Caco-2 (cell line): ENCODE results near the gene NUP62. TPM values are rescaled to one million over a fixed set of nuclear protein-coding genes. Genes with fewer than 3 reads are reported as not detected.

Source experiments
- BruUV-seq: library from RNA; stranded (reverse); fragments of 400-500 nt; replicated peaks from 2 replicates; lab custom pipeline; 2021; lab: Mats Ljungman, UMichigan
- CTCF ChIA-PET: fragments of 300-600 bp; sonication (Branson Sonifier 250); formaldehyde crosslinking; loops from one replicate; lab custom pipeline; 2022; ENCODE audit warnings: antibody characterized with exemption; lab: Charles Lee
- POLR2A ChIA-PET: fragments of 300-600 bp; sonication (Branson Sonifier 250); formaldehyde crosslinking; loops from one replicate; lab custom pipeline; 2022; ENCODE audit warnings: antibody characterized with exemption; lab: Charles Lee
- DNase-seq, 2 experiments: peaks; one replicate each; pipeline versions ENCODE4 v3.0.0 to v3.0.0-alpha.2; 2020 to 2022
- H3K27me3 ChIP-seq: replicated peaks from 2 replicates; pipeline ENCODE4 v1.6.0; 2011; ENCODE audit warnings: low read length; ENCODE audit not compliant: control insufficient read depth, insufficient read depth
- H3K36me3 ChIP-seq: 2 replicates; pipeline ENCODE4 v1.5.1; 2011; ENCODE audit warnings: low read length; ENCODE audit not compliant: control insufficient read depth, insufficient read depth
- H3K4me1 ChIP-seq: fragments of 250-450 bp; sonication (Bioruptor Pico); 2 replicates; pipeline ENCODE4 v1.5.1; 2020; ENCODE audit warnings: mild to moderate bottlenecking
- H3K4me3 ChIP-seq: 2 replicates; pipeline ENCODE4 v1.5.1; 2011; ENCODE audit warnings: low read depth, mild to moderate bottlenecking, control low read depth, low read length
- H3K9me3 ChIP-seq: fragments of 250-450 bp; sonication (Bioruptor Pico); 2 replicates; pipeline ENCODE4 v1.5.1; 2020; ENCODE audit warnings: mild to moderate bottlenecking, moderate library complexity
- H3K27ac Mint-ChIP-seq: one replicate; pipeline ENCODE4 v1.8.0; 2022; ENCODE audit warnings: mixed read lengths; ENCODE audit not compliant: unreplicated experiment
- H3K27me3 Mint-ChIP-seq: one replicate; pipeline ENCODE4 v1.8.0; 2022; ENCODE audit warnings: mixed read lengths; ENCODE audit not compliant: insufficient read depth, unreplicated experiment
- H3K36me3 Mint-ChIP-seq: one replicate; pipeline ENCODE4 v1.8.0; 2022; ENCODE audit warnings: mild to moderate bottlenecking, mixed read lengths; ENCODE audit not compliant: insufficient read depth, unreplicated experiment
- H3K4me1 Mint-ChIP-seq: one replicate; pipeline ENCODE4 v1.8.0; 2022; ENCODE audit warnings: low read depth, mixed read lengths; ENCODE audit not compliant: unreplicated experiment
- H3K4me3 Mint-ChIP-seq: one replicate; pipeline ENCODE4 v1.8.0; 2022; ENCODE audit warnings: mild to moderate bottlenecking, moderate library complexity, mixed read lengths; ENCODE audit not compliant: unreplicated experiment
- H3K9me3 Mint-ChIP-seq: one replicate; pipeline ENCODE4 v1.8.0; 2022; ENCODE audit warnings: mixed read lengths; ENCODE audit not compliant: unreplicated experiment
- intact Hi-C: fragments of 100-400 bp; cut with micrococcal nuclease; formaldehyde crosslinking; loops from one replicate; pipeline ENCODE4 v1.10.0; 2022; ENCODE audit not compliant: unreplicated experiment
- total RNA-seq: library from RNA; stranded (reverse); gene quantifications from 2 replicates; pipeline ENCODE4 v1.2.3, GENCODE V29; 2022
- TF ChIP-seq, protein P1 (sequence below), 2 experiments: fragments of 200-600 bp in 1 of 2; IDR thresholded peaks; 1 replicate in 1 of 2; 2 replicates in 1 of 2; pipeline versions ENCODE4 v1.5.1 to v1.8.0; 2011 to 2022; ENCODE audit warnings: antibody characterized with exemption in 1 of 2, control low read depth in 1 of 2, inconsistent platforms in 1 of 2, low read depth in 1 of 2, low read length in 1 of 2, mild to moderate bottlenecking in 1 of 2, moderate library complexity in 1 of 2; ENCODE audit not compliant: insufficient read depth in 1 of 2, severe bottlenecking in 1 of 2, unreplicated experiment in 1 of 2

Gene NUP62
- total RNA-seq, 1 experiment from 2014 or later, result 116 TPM

DNA sequence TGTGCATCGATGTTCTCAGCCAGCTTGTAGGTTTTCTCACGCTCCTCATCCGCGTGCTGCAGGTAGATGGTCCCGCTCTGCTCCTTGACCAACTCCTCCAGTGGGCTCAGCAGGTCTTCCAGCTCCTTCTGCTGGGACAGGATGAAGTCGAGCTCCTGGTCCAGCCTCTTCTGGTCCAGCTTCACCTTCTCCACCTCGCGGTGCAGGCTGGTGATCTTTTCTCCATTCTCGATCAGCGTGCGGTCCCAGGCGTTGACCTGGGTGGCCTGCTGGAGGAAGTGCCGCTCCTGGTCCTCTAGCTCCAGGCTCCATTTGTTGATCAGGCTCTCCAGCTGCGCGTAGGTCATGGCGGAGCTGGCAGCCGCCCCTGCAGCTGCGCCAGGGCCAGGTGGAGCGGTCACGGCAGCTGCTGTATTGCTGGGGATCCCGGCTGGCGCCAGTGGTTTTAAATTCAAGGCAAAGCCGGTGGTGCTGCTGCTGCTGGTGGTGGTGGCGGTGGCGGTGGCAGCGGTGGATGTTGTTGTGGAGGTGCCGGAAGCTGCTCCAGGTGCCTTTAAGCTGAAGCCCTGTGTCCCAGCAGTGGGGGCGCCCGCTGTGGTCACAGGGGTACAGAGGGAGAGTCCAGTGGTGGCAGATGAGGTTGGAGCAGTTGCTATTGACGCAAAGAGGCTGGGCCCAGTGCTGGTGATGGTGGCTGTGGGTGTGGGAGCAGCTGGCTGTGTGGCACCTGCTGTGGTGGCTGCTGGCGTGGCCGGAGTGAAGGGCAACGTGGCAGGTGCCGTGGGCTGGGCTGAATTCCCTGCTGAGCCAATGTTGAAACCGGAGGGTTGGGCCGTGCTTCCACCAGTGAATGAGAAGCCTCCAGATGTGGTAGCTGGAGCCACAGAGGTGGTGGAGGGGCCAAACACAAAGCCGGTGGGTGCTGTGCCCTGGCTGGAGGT, 20.6 kb downstream of the NUP62 start:
- H3K36me3 ChIP-seq, result peaks cover 11% of the 10 kb centered on the region

DNA sequence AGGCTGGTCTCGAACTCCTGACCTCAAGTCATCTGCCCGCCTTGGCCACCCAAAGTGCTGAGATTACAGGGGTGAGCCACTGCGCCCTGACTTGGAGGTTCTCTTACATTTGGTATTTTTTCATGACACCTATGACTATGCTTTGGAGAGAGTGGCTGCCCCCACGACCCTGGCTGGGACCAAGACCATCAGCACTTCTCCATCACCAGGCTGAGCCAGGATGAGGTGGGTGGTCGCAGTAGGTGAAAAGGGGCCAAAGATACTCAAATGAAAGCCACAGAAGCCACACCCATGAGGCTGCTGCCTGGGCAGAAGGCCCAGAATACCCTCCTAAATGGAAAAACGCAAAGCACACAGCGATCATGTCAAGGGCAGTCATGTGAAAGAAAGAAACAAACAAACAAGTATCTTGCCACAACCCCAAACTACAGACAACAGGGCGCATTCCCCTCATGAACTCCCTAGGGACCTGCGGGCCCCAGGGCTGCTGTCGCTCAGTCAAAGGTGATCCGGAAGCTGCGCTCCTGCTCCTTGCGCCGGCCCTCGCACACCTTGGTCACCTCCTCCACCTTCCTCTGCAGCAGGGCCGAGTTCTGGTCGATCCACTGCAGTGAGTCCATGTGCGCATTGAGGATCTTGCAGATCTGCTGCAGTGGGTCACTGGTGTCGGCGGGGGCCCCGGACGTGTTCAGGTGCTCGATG, 21.4 kb downstream of the NUP62 start:
- TF ChIP-seq, protein P1, sequence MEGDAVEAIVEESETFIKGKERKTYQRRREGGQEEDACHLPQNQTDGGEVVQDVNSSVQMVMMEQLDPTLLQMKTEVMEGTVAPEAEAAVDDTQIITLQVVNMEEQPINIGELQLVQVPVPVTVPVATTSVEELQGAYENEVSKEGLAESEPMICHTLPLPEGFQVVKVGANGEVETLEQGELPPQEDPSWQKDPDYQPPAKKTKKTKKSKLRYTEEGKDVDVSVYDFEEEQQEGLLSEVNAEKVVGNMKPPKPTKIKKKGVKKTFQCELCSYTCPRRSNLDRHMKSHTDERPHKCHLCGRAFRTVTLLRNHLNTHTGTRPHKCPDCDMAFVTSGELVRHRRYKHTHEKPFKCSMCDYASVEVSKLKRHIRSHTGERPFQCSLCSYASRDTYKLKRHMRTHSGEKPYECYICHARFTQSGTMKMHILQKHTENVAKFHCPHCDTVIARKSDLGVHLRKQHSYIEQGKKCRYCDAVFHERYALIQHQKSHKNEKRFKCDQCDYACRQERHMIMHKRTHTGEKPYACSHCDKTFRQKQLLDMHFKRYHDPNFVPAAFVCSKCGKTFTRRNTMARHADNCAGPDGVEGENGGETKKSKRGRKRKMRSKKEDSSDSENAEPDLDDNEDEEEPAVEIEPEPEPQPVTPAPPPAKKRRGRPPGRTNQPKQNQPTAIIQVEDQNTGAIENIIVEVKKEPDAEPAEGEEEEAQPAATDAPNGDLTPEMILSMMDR (IDR thresholded peaks at IDR 0.05; ENCODE audit: insufficient read depth in 1 of 2, low read depth in 1 of 2, low read length in 1 of 2, severe bottlenecking in 1 of 2, unreplicated experiment in 1 of 2), result no peak
- peak overlapping the region; percentile 19 for H3K27ac Mint-ChIP-seq
- H3K9me3 Mint-ChIP-seq, result no peaks in the 10 kb centered on the region
- Histone ChIP-seq H3K27me3 (no peaks in the 10 kb centered on the region), H3K9me3 (no peaks in the 10 kb centered on the region), H3K36me3 (peaks cover 11% of the 10 kb centered on the region), H3K4me1 (peaks cover 16% of the 10 kb centered on the region), H3K4me3 (no peak overlapping the region)
- H3K4me3 Mint-ChIP-seq, result peak overlapping the region; percentile 14
- no peaks in the 10 kb centered on the region for H3K27me3 Mint-ChIP-seq
- peaks cover 75% of the 10 kb centered on the region for H3K36me3 Mint-ChIP-seq
- intact Hi-C loops, result no loop called here
- DNase-seq, result no peak
- H3K4me1 Mint-ChIP-seq, result peaks cover 14% of the 10 kb centered on the region
- ChIA-PET POLR2A (no interaction called here), CTCF (no interaction called here)
- no TSS peak for BruUV-seq

More for the DNA sequence above, 20.6 kb downstream of the NUP62 start:
- Histone ChIP-seq H3K4me3 (no peak overlapping the region), H3K9me3 (no peaks in the 10 kb centered on the region), H3K4me1 (peaks cover 25% of the 10 kb centered on the region), H3K27me3 (no peaks in the 10 kb centered on the region)
- TF ChIP-seq, protein P1 (IDR thresholded peaks at IDR 0.05; ENCODE audit: insufficient read depth in 1 of 2, low read depth in 1 of 2, low read length in 1 of 2, severe bottlenecking in 1 of 2, unreplicated experiment in 1 of 2), result no peak
- Mint-ChIP-seq H3K4me3 (peak overlapping the region; percentile 14), H3K27ac (peak overlapping the region; percentile 19), H3K36me3 (peaks cover 84% of the 10 kb centered on the region), H3K4me1 (peaks cover 22% of the 10 kb centered on the region), H3K9me3 (no peaks in the 10 kb centered on the region), H3K27me3 (no peaks in the 10 kb centered on the region)
- DNase-seq, result no peak
- ChIA-PET CTCF (no interaction called here), POLR2A (no interaction called here)
- no TSS peak for BruUV-seq
- intact Hi-C loops, result no loop called here

DNA sequence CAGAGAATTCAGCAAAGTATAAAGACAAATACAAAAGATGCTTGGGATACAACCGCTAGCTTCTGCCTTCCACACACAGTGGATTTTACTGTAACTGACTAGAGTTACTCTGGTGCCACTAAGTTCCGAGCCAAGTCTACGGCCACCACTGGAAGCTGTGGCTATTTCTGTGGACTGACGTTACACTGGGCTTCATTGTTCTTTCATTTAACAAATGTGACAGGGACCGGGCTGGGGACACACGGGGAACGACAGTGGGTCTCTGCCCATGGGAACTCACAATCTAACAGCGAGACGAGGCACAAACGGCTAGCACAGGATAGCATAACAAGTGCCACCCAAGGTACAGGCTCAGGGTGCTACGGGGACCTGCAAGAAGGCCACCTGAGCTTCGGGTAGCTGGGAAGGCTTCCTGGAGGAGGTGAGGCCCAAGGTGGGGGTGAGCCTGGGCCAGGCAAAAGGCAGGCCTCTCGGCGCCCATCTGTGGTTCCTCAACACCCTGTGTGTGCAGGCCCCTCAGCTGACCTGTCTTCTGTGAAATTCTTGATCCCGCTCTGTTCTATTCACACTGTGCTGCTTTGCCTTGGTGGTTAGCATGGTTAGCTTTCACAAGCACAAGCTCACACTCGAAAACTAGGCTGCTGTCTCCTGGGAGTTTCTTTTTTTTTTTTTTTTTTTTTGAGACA, 22.3 kb downstream of the NUP62 start:
- Histone ChIP-seq H3K4me3 (no peak overlapping the region), H3K36me3 (peaks cover 11% of the 10 kb centered on the region), H3K4me1 (peaks cover 7% of the 10 kb centered on the region; the same call in 1 of the 2 replicates), H3K9me3 (no peaks in the 10 kb centered on the region), H3K27me3 (no peaks in the 10 kb centered on the region)
- Mint-ChIP-seq H3K9me3 (no peaks in the 10 kb centered on the region), H3K4me3 (no peak overlapping the region), H3K4me1 (peaks cover 10% of the 10 kb centered on the region), H3K27ac (no peak overlapping the region), H3K27me3 (no peaks in the 10 kb centered on the region), H3K36me3 (peaks cover 66% of the 10 kb centered on the region)
- TF ChIP-seq, protein P1 (IDR thresholded peaks at IDR 0.05; ENCODE audit: insufficient read depth in 1 of 2, low read depth in 1 of 2, low read length in 1 of 2, severe bottlenecking in 1 of 2, unreplicated experiment in 1 of 2), result no peak
- BruUV-seq, result TSS peak; percentile 50
- POLR2A ChIA-PET, result no interaction called here
- DNase-seq, result no peak
- CTCF ChIA-PET, result no interaction called here
- intact Hi-C loops, result no loop called here
